Activated naive CD8-positive, alpha-beta T cell treated with anti-CD3 and anti-CD28 coated beads, Interleukin-2, amount 50 U/mL, for 16 hours (primary cell): Measurements from ENCODE around the gene CHD1L.
A peak's percentile ranks its signal among the peaks of the same experiment; 100 is the strongest.
"Not testable (repeated sequence)": the region's sequence is repeated elsewhere in the genome, so short reads cannot be mapped to it uniquely, and the experiment has no call there.

ENCODE experiments used
- DNase-seq: peaks from one replicate; pipeline ENCODE4 v3.0.0-alpha.2; 2020; ENCODE audit warnings: low read depth, low spot score

CHD1L gene

GRCh38 chr1:147242449-147243227 is at the start of gene CHD1L:
Gene CHD1L, plus strand, starts transcription at chr1:147242684. Its CDS starts 20 bp downstream, at chr1:147242704.
- peak; percentile 82 for DNase-seq

- DNase-seq, result not testable (repeated sequence)
These were observed 45.2 kb upstream of the CHD1L start for GRCh38 chr1:147197324-147197723.

- DNase-seq, result no peak
These were observed 41.2 kb upstream of the CHD1L start for GRCh38 chr1:147201276-147201675.

DNA sequence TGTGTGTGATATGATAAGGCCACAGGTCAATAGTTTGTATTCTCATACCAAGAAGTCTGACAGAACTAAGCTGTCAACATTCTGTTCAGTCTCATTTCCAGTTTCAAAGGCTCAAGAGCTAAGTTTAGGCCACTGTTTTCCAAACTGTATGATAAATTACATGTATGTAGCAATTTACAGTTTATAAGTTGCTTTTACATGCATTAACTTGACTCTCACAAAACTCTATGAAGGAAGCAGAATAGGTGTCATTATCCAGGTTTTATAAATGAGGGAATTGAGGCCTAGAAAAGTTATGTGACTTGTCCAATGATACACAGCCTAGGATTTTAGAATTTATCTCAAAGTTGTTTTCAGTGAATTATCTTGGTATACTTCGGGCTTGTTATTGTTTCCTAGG is 40.7 kb upstream of the CHD1L start:
- DNase-seq, result no peak

DNA sequence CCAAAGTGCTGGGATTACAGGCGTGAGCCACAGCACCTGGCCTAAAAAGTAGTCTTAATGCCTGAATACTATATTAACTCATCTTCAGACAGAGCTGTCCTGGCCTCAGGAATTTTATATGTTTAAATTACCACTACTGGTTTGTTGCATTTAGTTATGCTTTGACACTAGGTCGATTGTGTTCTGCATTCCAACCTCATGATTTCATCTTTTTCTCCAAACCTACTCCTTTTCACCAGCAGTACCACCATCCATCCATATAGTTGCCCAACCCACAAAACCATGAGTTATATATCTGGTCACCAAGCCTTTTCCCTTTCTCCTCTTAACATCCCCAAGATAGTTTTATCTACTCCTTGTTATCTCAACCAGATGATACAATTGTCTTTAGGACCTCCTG is 39.9 kb upstream of the CHD1L start:
- DNase-seq, result no peak

DNA sequence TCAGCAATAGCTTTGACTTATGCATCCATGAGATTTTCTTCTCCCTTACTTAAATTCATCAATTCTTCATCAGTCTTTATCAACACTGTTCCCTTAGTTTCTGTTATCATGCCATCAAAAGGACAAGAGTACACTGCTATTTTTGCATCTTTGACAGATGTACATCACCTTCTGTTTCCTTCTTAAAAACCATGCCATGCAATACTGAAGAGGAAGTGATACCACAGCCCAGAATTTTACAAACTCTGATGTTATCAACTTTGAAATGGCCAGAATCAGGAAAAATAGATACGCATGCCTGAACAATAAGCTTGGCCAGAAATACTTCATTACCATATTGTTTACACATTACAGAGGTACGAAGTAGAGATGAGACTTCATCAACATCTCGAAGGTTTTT is 38.4 kb upstream of the CHD1L start:
- DNase-seq, result no peak

DNA sequence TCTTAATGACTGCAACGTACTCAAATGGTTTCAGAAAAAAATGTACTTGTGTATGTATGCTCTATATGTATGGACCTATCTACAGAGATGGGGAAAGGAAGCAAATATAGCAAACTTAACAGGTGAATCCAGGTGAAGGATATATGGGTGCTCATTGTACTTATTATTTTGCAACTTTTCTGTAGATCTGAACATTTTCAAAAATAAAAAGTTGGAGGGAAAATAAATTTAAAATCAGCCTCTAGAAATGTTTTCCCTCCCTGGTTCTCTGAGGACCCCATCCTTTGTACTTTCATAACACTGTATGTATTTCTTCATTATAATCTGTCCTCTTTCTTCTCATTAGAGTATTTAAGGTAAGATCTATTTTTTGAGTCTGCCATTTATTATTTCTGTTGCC is 35.3 kb upstream of the CHD1L start:
- no peak for DNase-seq

DNA sequence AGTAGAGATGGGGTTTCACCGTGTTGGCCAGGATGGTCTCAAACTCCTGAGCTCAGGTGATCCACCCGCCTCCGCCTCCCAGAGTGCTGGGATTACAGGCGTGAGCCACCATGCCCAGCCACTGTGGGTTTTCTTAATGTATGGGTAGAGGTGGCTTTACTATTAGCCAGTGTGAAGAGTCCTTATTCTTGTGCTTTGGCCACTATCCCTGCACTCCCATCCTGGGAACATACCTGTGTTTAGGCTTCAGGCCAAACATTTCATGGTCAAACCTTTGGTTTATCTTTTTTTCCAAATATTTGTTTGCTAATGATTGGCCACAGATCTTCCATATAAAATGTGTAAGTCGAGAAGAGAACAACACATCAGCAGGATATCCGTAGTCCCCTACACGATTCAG is 33.9 kb upstream of the CHD1L start:
- DNase-seq, result no peak

DNA sequence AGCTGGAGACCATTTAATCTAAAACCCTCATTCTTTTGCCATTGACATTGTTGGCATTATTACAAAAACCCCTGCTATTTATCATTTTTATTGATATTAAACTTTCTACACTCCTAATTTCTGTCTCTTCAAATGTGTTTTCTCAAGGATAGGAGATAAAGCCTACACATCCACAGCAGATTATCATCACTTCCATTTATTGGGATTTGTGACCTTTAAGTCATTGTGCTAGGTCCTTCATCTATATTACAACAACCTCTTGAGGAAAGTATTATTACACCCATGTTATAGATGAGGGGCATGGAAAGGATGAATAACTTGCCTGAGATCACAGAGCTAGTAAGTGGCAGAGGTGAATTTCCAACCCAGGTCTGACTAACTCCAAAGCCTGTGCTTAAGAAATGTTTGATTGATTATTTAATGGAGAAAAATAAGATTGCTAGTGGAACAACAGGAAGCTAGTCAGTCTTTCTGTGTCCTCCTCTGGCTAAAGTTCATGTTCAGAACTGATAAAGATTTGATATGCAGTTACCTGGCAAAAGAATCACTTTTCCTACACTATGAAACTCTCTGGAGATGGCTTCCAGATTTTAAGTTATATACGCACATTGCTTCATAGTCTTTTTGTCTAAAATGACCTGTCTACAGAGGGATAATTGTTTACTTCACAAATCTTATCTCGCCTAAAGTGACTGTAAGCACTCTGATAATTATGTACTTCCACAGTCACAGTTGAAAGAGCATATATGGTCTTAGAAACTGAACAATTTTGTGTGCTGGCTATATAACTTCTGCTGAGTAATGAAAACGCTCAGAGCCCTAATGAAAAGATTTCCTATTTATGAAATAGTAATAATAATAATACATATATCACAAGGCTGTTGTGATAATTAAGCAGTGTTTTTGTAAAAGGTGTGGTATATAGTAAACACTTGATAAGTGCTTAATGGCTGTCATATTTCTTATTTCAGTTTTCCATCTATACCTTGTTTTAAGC is 32.4 kb upstream of the CHD1L start:
- DNase-seq, result no peak

DNA sequence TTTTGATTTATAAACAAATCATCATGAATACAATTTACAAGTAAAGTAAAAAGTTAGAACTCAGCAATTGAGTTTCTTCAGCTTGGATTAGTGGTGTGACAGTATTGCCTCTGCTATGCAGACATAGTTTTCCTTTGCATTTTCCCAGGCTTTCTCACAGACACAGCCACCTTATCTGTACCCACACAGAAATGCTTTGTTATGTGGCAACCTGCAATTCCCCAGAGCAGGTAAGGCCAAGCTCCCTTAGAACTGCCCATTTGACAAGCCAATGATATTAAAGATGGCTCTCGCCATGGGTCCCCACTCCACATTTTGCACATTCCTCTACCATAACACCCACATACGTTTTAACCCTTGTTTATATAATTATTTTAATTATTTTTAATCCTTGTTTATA is 31.5 kb upstream of the CHD1L start:
- DNase-seq, result no peak

DNA sequence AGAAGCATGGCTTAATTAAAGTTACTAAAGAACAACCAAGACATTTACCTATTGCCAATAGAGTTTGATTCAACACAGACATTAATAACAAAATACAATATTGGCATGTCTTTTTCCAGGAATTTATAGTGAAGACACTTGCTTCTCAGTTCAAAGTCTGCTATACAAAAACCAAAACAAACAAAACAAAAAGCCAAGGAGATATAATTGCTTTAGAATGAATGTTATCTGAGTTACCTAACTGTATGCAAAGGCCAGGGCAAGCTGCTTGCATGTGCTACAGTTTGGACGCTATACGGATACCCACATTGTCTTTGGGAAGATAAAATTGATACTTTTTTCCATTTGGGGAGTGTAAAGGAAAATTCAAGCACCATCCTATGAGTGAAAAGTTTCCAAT is 30.9 kb upstream of the CHD1L start:
- DNase-seq, result no peak

DNA sequence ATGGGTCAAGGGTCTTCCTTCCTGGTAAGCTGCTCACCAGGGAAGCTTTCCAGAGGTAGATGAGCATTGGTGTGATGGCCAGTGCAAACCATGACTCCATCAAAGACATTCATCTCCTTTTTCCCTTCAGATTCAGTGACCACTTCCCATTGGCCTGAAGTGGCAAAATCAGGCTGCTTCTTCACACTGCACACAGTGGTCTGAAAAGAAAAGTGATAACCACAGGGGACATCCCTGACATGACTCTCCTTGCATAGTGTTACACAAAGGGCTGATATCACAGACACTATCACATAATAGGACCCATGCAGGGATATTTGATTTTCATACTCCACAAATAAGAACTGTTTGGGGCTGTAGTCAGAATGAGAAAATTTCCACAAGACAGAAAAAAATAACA is 29.2 kb upstream of the CHD1L start:
- DNase-seq, result no peak

DNA sequence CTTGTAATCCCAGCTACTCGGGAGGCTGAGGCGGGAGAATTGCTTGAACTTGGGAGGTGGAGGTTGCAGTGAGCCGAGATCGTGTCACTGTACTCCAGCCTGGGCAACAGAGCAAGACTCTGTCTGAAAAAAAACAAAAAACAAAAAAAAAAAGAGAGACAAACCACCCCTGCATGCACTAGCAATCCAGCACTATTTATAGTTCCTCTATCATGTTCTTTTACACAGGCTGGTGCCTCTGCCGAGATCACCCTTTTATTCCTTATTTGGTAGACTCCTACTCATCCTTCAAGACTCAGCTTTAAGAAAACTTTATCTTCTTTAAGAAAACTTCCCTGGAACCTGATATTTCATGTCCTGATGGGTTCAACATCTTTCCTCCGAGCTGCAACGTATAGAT is 28.2 kb upstream of the CHD1L start:
- DNase-seq, result no peak

- no peak for DNase-seq
These were observed 27.5 kb upstream of the CHD1L start for GRCh38 chr1:147214842-147215539.

DNA sequence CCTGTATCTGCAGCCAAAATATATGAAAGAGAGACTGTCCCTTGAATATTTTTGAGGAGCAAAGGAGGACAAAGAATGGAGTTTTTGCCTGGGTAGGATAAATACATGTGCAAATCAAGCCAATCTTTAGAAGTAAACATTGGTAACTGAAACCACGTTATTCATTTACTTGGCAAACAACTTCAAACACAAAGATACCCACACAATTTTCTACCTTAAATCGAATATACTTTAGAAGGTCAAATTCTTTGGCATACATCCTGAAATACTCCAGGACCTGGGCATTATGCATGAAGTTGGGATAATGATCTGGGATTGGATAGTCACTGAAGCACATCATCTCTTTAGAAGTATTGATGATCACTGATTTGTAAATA is 27.0 kb upstream of the CHD1L start:
- DNase-seq, result no peak

- DNase-seq, result no peak
These were observed 26.4 kb upstream of the CHD1L start for GRCh38 chr1:147216124-147216523.

- DNase-seq, result no peak
These were observed 25.3 kb upstream of the CHD1L start for GRCh38 chr1:147217141-147217540.

- DNase-seq, result no peak
These were observed 23.9 kb upstream of the CHD1L start for GRCh38 chr1:147218606-147219005.

DNA sequence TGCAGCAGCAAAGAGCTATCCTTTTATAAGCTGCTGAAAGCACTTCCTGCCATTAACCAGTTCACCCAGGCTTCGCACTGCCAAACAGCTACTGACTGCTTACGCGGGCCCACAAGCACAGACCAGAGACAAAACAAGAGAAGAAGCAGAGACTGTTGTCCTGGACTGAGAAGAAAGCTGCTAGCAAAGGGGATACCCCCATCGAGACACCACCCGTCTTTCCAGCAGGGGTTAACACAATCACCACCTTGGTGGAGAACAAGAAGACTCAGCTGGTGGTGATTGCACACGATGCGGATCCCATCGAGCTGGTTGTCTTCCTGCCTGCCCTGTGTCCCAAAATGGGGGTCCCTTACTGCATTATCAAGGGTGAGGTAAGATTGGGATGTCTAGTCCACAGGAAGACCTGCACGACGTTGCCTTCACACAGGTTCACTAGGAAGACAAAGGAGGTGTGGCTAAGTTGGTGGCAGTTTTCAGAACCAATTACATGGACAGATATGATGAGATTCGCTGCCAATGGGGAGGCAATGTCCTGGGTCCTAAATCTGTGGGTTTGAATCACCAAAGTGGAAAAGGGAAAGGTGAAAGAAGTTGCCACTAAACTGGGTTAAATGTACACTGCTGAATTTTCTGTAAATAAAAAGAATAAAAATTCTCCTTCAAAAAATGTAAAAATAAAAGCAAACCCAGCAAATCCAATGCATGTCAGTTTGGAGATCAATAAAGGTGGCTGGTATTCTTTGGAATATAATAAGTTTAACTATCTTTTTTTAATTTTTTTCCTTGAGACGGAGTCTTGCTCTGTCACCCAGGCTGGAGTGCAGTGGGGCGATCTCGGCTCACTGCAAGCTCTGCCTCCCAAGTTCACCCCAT is 18.5 kb upstream of the CHD1L start:
- no peak for DNase-seq

- no peak for DNase-seq
These were observed 17.2 kb upstream of the CHD1L start, which contains the start of gene FMO5 for GRCh38 chr1:147225193-147225730. Gene FMO5, minus strand, starts transcription at chr1:147225339. Its CDS starts 310 bp downstream, at chr1:147225029.

DNA sequence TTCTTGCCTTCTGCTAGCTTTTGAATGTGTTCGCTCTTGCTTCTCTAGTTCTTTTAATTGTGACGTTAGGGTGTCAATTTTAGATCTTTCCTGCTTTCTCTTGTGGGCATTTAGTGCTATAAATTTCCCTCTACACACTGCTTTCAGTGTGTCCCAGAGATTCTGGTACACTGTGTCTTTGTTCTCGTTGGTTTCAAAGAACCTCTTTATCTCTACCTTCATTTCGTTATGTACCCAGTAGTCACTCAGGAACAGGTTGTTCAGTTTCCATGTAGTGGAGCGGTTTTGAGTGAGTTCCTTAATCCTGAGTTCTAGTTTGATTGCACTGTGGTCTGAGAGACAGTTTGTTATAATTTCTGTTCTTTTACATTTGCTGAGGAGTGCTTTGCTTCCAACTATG is 11.5 kb upstream of the CHD1L start:
- DNase-seq, result not testable (repeated sequence)
